Hematopoietic multipotent progenitor cell treated with erythropoietin and hydrocortisone succinate and interleukin-3 and kit ligand, for 8 days (in vitro differentiated cells): Measurements from ENCODE around the gene CDIPT.
"Not testable (repeated sequence)": the region's sequence is repeated elsewhere in the genome, so short reads cannot be mapped to it uniquely, and the experiment has no call there.

ENCODE experiments used
- DNase-seq: peaks from one replicate; pipeline ENCODE4 v3.0.0-alpha.2; 2015

The CDIPT gene

GRCh38 chr16:29862884-29863668 lies at the start of gene CDIPT:
TSS of gene CDIPT (minus strand) at chr16:29863226. CDS start at chr16:29862857, 369 bp downstream.
- peak; percentile 97 for DNase-seq

- no peak for DNase-seq
Observed at GRCh38 chr16:29912087-29912486, 49.1 kb upstream of the CDIPT start.

GRCh38 chr16:29911676-29912010 lies 48.6 kb upstream of the CDIPT start:
- DNase-seq, result no peak

- peak; percentile 38 for DNase-seq
Observed at GRCh38 chr16:29910819-29911675, 48.0 kb upstream of the CDIPT start.

- DNase-seq, result not testable (repeated sequence)
Observed at GRCh38 chr16:29909851-29910250, 46.8 kb upstream of the CDIPT start.

- no peak for DNase-seq
Observed at GRCh38 chr16:29909391-29909790, 46.4 kb upstream of the CDIPT start.

GRCh38 chr16:29908719-29909220 lies 45.7 kb upstream of the CDIPT start:
- no peak for DNase-seq

GRCh38 chr16:29907973-29908372 lies 44.9 kb upstream of the CDIPT start:
- no peak for DNase-seq

GRCh38 chr16:29906520-29907244 lies 43.7 kb upstream of the CDIPT start:
- no peak for DNase-seq

- DNase-seq, result no peak
Observed at GRCh38 chr16:29905668-29906067, 42.6 kb upstream of the CDIPT start.

GRCh38 chr16:29904947-29905346 lies 41.9 kb upstream of the CDIPT start:
- no peak for DNase-seq

GRCh38 chr16:29903590-29903989 lies 40.6 kb upstream of the CDIPT start:
- DNase-seq, result no peak

GRCh38 chr16:29901607-29901945 lies 38.5 kb upstream of the CDIPT start:
- no peak for DNase-seq

- DNase-seq, result no peak
Observed at GRCh38 chr16:29900888-29901606, 38.0 kb upstream of the CDIPT start.

GRCh38 chr16:29900102-29900887 lies 37.3 kb upstream of the CDIPT start, which contains the start of gene ASPHD1:
TSS of gene ASPHD1 (plus strand) at chr16:29900488. CDS start at chr16:29900972, 484 bp downstream.
- DNase-seq, result peak; percentile 59

GRCh38 chr16:29899516-29900101 lies 36.6 kb upstream of the CDIPT start, which contains the start of gene SEZ6L2:
TSS of gene SEZ6L2 (minus strand) at chr16:29899550. CDS start at chr16:29899019, 531 bp downstream.
- DNase-seq, result peak; percentile 48

- no peak for DNase-seq
Observed at GRCh38 chr16:29898804-29899515, 35.9 kb upstream of the CDIPT start.

- no peak for DNase-seq
Observed at GRCh38 chr16:29898135-29898803, 35.2 kb upstream of the CDIPT start.

- no peak for DNase-seq
Observed at GRCh38 chr16:29897333-29897732, 34.3 kb upstream of the CDIPT start.

- DNase-seq, result no peak
Observed at GRCh38 chr16:29896841-29897240, 33.8 kb upstream of the CDIPT start.
